ENCODE results near the gene KSR2. TPM values are rescaled to one million over a fixed set of nuclear protein-coding genes. Genes with fewer than 3 reads are reported as not detected.

Gene KSR2
- total and polyA plus RNA-seq, 2 donors (not counting 3 experiments of a cell fraction or from before 2014, with no cell fraction given): 2.1 to 5.2 TPM

- Histone ChIP-seq H3K27ac (ENCODE audit: insufficient read depth, low read depth, low read length) (no peak overlapping the region), H3K9me1 (replicated peaks; ENCODE audit: control insufficient read depth, extremely low read depth, insufficient read depth, low read length) (no peaks in the 10 kb centered on the region), H3K9me3 (replicated peaks; ENCODE audit: control insufficient read depth, insufficient read depth, low read length) (no peaks in the 10 kb centered on the region), H3K4me2 (ENCODE audit: insufficient read depth, low read length) (no peak overlapping the region), H3K4me1 (ENCODE audit: control insufficient read depth, extremely low read depth, insufficient read depth, low read length) (no peaks in the 10 kb centered on the region), H2AFZ (ENCODE audit: low read depth, low read length) (no peak overlapping the region), H3K27me3 (ENCODE audit: control insufficient read depth in 2 of 2, insufficient read depth in 2 of 2, low read length in 2 of 2) (no peaks in the 10 kb centered on the region), H3K9ac (replicated peaks; ENCODE audit: extremely low read depth, insufficient read depth, low read length) (no peak overlapping the region), H3K36me3 (ENCODE audit: control insufficient read depth in 2 of 2, extremely low read depth in 1 of 2, insufficient read depth in 2 of 2, low read length in 2 of 2) (no peaks in the 10 kb centered on the region), H3K4me3 (replicated peaks in 1 of 3; ENCODE audit: insufficient read depth in 1 of 3, low read depth in 1 of 3, low read length in 3 of 3) (no peak overlapping the region), H3K79me2 (ENCODE audit: control insufficient read depth, insufficient read depth, low read length) (no peaks in the 10 kb centered on the region), H4K20me1 (replicated peaks; ENCODE audit: control insufficient read depth, extremely low read depth, insufficient read depth, low read length) (no peaks in the 10 kb centered on the region)
- ChIA-PET CTCF (no interaction called here), POLR2A (no interaction called here)
- dilution Hi-C loops (cut with MboI; ENCODE audit: extremely low pct_ligation_motif_present, low sequenced_read_pairs) (no loop called here), intact Hi-C loops (cut with micrococcal nuclease) (no loop called here)
- TF ChIP-seq POLR2A (IDR thresholded peaks at IDR 0.05; ENCODE audit: low read depth, low read length): no peak
- no peak for TF ChIP-seq CTCF (IDR thresholded peaks at IDR 0.05; ENCODE audit: extremely low read depth in 1 of 2, insufficient read depth in 1 of 2, low read depth in 1 of 2, low read length in 2 of 2)
- TF ChIP-seq POLR2AphosphoS5 (IDR thresholded peaks at IDR 0.05; ENCODE audit: insufficient read depth, low read depth, low read length): no peak
- TF ChIP-seq GATA2 (IDR thresholded peaks at IDR 0.05; ENCODE audit: insufficient read depth, insufficient read length, low read depth, low read length): no peak
- TF ChIP-seq MYC (IDR thresholded peaks at IDR 0.05; ENCODE audit: low read depth, low read length): no peak
- TF ChIP-seq JUN (IDR thresholded peaks at IDR 0.05; ENCODE audit: borderline replicate concordance, insufficient read depth, insufficient read length, low read depth): no peak
- TF ChIP-seq, protein P1, sequence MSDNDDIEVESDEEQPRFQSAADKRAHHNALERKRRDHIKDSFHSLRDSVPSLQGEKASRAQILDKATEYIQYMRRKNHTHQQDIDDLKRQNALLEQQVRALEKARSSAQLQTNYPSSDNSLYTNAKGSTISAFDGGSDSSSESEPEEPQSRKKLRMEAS (IDR thresholded peaks at IDR 0.05; ENCODE audit: insufficient read depth, insufficient read length): no peak
- no peak for TF ChIP-seq EZH2 (IDR thresholded peaks at IDR 0.05; ENCODE audit: borderline replicate concordance, low read depth, low read length, severe bottlenecking)
- TF ChIP-seq FOS (IDR thresholded peaks at IDR 0.05; ENCODE audit: borderline replicate concordance, insufficient read depth, low read length): no peak
- DNase-seq (ENCODE audit: low read depth, low spot score) (no peak), FAIRE-seq (no peak)
- BruUV-seq (replicated peaks): no TSS peak
These were observed 54.1 kb downstream of the KSR2 start for GRCh38 chr12:117914686-117915085.

All from endothelial cell of umbilical vein (primary cell).